NCI-H1092 (cell line): ENCODE data around the gene LRRC74A.
"Not testable (repeated sequence)": the region's sequence is repeated elsewhere in the genome, so short reads cannot be mapped to it uniquely, and the experiment has no call there.

Source experiments
- DNase-seq: peaks from one replicate; lab custom pipeline; 2025; lab: John Stamatoyannopoulos, UW

Gene LRRC74A

GRCh38 chr14:76891391-76891790, 65.2 kb downstream of the LRRC74A start:
- DNase-seq, result no peak

- DNase-seq, result no peak
These were observed 68.1 kb downstream of the LRRC74A start for GRCh38 chr14:76894308-76894707.

DNA sequence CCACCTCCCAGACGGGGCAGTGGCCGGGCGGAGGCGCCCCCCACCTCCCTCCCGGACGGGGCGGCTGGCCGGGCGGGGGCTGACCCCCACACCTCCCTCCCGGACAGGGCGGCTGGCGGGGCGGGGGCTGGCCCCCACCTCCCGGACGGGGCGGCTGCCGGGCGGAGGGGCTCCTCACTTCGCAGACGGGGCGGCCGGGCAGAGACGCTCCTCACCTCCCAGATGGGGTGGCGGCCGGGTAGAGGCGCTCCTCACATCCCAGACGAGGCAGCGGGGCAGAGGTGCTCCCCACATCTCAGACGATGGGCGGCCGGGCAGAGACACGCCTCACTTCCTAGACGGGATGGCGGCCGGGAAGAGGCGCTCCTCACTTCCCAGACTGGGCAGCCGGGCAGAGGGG, 71.8 kb downstream of the LRRC74A start:
- not testable (repeated sequence) for DNase-seq

DNA sequence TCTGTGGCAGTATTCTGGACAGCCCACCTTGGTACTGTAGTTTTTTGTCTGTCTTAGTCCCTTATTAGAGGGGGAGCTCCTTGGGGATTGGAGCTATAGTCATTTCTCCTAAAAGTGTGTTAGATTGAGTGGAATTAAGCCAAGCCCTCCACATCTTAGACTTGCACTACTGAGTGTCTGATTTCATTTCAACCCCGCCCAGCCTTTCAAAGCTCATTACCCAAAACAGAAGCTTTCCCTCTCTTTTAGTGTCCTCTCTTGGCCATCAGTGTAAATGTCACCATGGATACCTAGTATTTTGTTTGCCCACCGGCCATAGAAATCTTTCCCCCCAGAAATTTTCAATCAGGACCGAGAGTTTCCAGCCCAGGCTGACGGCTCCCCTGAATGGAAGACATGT, 74.5 kb downstream of the LRRC74A start:
- no peak for DNase-seq

GRCh38 chr14:76901171-76902055, 75.2 kb downstream of the LRRC74A start:
- no peak for DNase-seq

DNA sequence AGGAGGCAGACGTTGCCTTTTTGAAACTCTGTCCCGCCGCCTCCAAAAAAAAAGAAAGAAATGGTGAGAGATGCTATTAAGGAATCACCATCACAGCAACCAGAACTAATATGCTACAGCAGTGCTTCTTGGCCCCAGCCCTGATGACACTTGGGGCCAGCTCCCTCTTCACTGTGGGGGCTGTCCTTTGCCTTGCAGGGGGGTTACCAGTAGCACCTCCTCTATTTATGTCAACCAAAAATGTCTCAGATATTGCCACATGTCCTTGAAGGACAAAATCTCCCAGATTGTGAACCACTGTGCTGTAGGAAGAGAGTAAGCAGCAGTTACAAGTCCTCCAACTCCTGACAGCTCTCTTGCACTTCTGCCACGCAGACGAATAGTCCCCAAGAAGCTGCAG, 76.4 kb downstream of the LRRC74A start:
- DNase-seq, result no peak

- no peak for DNase-seq
These were observed 78.0 kb downstream of the LRRC74A start for GRCh38 chr14:76904100-76904739.

- DNase-seq, result no peak
These were observed 78.7 kb downstream of the LRRC74A start for GRCh38 chr14:76904740-76905569.

DNA sequence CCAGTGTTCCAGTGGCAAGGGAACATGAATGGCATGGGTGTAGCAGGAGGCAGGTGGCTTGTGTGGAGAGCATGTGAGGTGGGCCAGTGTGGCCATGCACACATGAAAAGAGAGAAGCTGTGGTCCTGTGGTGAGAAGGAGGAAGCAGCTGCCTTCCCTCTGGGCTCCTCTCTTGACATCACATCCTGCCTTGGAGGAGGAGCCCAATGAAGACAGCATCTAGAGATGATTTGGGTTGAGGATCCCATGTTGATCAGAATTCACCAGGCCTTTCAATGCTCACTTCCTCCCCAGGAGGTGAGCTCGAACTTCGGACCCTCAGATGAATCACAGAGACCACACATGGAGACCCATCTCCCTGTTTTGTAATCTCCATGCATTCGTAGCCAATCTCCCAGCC, 82.6 kb downstream of the LRRC74A start:
- DNase-seq, result no peak

GRCh38 chr14:76909266-76909665, 83.1 kb downstream of the LRRC74A start:
- DNase-seq, result no peak

DNA sequence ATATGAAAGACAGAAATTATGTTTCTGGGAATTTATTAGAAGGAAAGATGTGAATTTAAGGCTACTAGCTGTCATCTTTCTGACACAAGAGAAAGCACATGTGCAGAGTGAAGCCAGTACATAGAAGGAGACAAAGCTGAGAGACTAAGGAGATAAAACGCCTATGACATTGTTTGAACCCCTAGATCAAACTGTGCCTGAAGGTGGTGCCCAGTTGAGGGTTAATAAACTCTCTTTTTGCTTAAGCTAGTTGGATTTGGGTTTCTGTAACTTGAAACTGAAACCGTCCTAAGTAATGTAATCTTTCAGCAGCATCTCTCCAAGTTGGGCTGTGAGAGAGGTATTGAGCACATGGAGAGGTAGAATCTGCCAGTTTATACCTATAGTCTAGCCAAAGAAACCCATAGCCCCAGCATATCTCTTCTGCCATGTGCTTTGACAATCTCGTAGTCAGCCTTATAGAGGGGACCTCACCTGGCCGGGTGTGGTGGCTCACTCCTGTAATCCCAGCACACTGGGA, 84.2 kb downstream of the LRRC74A start:
- DNase-seq, result no peak

GRCh38 chr14:76911473-76911872, 85.3 kb downstream of the LRRC74A start:
- DNase-seq, result no peak

DNA sequence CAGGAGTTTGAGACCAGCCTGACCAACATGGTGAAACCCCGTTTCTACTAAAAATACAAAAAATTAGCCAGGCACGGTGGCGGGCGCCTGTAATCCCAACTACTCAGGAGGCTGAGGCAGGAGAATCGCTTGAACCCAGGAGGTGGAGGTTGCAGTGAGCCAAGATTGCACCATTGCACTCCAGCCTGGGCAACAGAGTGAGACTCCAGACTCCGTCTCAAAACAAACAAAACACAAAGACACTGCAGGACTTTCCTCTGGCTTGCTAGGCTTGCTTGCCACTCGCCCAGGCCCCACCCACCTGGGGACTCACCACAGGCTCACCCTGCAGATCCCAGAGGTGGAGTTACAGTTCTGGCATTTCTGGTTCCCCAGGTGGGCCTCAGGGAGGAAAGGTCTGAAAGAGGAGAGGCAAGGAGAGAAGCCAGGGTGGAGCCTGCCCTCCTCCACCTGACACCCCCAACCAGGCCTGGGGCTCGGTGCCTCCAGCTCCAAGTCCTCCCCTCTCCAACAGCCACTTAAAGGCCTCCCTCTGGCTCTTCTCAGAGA, 88.4 kb downstream of the LRRC74A start:
- not testable (repeated sequence) for DNase-seq

GRCh38 chr14:76916040-76916715, 90.0 kb downstream of the LRRC74A start:
- DNase-seq, result no peak

DNA sequence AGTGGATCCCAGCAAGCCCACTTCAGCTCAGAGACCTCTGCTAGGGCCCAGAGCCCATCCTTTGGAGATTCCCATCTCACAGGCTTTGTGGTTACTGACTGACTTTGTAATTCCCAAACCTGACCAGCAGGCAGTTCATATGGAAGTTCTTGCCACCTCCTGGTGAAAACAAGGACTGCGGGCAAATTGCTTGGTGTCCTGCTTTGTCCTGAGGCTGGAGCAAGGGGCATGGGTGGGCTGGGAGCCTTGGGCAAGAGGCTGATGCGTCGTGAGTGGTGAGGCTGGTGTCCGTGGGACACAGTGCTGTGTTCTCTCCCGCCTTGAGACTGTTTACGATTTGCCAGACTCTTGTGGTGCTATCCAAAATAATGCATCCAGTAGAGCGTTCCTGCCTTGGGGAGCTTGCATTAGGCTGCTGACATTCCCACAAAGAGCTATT, 91.0 kb downstream of the LRRC74A start:
- DNase-seq, result peak; percentile 83

- DNase-seq, result peak; percentile 65
These were observed 91.6 kb downstream of the LRRC74A start for GRCh38 chr14:76917745-76918255.

GRCh38 chr14:76918256-76918781, 92.1 kb downstream of the LRRC74A start:
- peak; percentile 65 for DNase-seq

DNA sequence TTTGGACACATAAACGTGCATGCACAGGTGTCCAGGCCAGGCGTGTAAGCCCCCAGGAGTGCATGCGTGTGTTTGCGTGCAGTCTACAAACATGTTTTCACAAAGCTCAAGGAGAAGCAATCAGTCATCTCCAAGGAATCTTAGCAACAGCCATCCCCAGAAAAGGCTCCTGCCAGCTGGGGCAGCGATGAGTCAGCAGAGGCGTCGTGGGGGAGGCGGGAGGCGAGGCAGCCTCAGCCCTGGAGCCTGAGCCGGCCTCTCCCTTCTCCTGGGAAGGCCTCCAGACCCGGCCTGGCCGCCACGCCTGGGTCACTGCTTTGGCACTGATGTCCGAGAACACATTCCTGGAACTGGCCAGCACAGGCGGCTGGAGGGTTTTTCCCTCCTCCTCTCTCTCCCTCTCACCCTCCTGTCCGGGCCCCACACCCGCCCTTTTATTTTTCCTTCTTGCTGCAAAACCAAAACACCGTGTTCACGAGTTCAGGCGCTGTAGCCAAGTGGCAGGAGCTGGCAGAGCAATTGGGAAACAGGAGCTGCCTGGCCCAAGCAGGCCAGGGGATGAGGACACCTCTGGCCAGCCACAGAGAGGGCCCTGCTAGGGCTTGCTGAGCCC, 92.7 kb downstream of the LRRC74A start:
- peak; percentile 28 for DNase-seq
